GM12801 (cell line): ENCODE measurements around the gene NABP1.

Source experiments
- TF ChIP-seq, protein P1 (sequence below): IDR thresholded peaks from one replicate; pipeline ENCODE4 v1.5.1; 2011; ENCODE audit warnings: control low read depth; ENCODE audit not compliant: insufficient read length; ENCODE audit errors: extremely low read depth

NABP1 gene

DNA sequence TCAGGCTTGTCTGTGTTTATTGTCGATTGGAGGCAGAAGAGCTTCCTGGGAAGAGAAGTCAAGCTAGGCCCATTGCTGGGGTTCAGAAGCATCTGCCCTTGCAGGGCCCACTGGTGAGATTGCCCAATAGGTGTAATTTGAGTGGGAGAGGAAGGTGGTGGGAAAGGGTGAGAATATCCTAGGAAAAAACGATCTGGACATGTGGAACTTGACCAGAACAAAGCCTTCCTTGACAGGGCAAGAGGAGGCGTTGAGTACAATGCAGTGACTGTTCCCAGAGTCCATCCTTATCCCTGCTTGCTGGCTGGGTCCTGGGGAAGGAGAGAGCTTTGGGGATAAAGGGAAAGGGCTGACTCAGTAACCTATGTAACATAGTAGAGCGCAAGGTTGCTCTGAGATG lies 27.1 kb downstream of the NABP1 start:
- TF ChIP-seq, protein P1, sequence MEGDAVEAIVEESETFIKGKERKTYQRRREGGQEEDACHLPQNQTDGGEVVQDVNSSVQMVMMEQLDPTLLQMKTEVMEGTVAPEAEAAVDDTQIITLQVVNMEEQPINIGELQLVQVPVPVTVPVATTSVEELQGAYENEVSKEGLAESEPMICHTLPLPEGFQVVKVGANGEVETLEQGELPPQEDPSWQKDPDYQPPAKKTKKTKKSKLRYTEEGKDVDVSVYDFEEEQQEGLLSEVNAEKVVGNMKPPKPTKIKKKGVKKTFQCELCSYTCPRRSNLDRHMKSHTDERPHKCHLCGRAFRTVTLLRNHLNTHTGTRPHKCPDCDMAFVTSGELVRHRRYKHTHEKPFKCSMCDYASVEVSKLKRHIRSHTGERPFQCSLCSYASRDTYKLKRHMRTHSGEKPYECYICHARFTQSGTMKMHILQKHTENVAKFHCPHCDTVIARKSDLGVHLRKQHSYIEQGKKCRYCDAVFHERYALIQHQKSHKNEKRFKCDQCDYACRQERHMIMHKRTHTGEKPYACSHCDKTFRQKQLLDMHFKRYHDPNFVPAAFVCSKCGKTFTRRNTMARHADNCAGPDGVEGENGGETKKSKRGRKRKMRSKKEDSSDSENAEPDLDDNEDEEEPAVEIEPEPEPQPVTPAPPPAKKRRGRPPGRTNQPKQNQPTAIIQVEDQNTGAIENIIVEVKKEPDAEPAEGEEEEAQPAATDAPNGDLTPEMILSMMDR = no peak

GRCh38 chr2:191705701-191706100 lies 27.8 kb downstream of the NABP1 start:
- TF ChIP-seq, protein P1 = no peak

- TF ChIP-seq, protein P1 = no peak
These were observed 28.9 kb downstream of the NABP1 start for GRCh38 chr2:191706791-191707190.

GRCh38 chr2:191707542-191707941 lies 29.6 kb downstream of the NABP1 start:
- TF ChIP-seq, protein P1 = no peak

GRCh38 chr2:191710411-191710900 lies 32.5 kb downstream of the NABP1 start:
- TF ChIP-seq, protein P1 = no peak

DNA sequence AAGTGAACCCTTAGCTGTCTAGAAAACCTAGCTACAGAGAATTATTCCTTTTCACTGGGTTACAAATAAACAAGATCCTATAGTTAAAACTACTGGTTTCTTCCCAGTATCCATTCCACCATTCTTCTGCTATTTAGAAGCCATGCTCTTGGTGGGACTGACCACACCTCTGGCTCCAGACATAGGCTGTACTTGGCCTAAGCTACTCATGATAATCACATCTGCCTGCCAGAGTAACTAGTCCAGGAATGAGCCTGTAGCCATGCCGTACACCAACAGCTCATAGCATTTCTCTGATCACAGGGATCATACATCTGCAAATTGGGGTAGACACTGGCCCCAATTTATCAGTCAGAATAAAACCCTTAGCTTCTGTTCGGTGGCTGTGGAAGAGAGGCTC lies 33.7 kb downstream of the NABP1 start:
- TF ChIP-seq, protein P1 = no peak

DNA sequence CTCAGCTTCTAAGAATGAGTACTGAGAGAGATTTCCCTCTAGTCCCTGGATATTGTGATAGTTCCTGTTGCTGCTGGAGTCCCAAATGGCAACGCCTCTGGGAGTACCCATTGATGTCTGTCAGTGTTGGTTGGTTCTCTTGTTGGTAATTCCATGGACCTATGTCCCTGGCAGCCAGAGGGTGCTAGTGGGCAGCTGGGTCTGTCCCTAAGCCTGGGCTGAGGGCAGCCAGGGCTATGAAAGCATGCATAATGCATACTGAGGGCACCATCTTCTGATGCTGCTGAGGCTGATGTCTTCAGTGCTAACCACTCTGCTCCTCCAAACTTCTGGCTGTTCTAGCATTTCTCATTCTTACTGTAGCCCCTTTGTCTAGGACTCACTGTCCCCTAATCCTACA lies 35.9 kb downstream of the NABP1 start:
- TF ChIP-seq, protein P1 = no peak

DNA sequence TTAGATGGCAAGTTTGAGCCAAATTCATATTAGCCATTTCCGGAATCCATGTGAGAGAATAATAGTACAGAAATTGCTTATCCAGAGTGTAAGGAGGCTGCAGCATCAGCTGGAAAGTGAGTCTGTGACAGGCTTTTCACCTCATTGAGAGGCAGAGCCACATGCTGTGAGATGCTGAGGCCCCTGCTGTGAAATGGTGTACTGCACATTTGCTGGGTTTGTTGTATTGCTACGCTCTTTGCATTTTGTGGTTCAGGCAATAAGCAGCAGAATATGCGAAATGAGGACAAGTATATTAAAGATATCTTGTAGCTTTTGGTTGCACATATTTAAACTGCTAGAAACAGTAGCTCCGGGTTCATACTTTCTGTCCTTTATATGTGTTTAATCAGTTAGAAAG lies 37.0 kb downstream of the NABP1 start:
- TF ChIP-seq, protein P1 = no peak
